NCI-H2107 (cell line): Measurements from ENCODE around the gene PELO.

ENCODE experiments used
- DNase-seq: peaks from one replicate; lab custom pipeline; 2025; lab: John Stamatoyannopoulos, UW

The PELO gene

DNA sequence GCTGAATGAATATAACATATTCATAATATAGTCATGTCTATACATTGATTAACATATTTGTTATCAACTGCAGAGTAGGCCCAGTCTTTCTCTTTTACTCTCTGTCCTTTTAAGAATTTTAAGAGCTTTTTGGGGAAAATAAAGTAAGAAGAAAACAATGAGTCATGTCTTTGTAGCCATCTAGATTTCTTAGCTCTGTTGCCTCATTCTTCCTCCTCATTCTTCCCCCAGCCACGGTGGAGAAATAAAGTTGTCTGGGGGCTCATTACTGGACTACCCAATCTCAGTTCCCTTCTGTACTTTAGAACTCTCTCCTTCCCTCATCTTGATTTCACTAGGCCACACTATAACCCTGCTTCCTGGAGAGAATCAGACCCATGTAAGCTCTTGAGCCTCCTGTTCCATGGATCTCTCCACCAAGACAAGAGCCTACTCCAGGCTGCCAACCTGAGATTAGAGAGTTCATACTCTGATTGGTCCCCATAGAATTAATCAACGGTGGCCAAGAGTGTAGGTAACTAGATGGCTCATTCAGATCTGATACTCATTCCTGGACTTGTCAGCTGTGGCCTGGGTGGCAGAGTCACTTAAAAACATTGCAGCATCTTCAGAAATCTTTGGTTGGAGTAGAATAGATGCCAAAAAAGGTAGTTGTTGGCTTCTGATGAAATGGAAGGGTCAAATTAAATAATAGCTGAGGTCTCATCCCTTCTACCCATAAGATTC is 44.2 kb downstream of the PELO start:
- DNase-seq = no peak

DNA sequence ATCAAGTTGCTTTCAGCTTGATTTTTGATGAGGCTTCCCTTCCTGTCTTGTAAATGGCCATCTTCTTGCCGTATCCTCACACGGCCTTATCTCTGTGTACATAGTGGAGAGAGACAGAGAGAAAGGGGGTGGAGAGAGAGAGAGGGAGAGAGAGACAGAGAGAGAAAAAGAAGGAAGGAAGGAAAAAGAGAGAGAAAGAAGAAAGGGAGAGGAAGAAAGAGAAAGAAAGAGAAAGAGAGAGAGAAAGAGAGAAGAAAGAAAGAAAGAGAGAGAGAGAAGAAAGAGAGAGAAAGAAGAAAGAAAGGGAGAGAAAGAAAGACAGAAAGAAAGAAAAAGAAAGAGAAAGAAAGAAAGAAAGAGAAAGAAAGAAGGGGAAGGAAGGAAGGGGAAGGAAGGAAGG is 46.6 kb downstream of the PELO start:
- DNase-seq = no peak

DNA sequence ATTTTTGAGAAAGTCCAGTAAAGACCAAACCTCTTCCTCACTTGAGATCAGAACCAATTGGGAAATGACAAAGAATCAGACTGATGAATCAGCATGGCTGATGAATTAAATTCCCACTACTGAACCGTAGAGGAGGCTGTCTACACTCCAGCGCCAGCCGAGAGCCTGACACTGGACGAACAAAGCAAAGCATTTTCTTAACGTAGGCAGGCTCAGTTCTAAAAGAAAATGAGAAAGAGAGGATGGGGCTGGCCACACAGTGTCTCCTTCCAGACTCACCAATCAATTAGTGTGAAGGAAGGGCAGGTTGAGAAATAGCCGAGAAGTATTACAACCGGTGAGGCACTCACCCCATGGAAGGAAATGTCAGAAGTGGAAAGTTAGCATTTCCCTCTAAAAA is 49.4 kb downstream of the PELO start:
- no peak for DNase-seq
